Psoas muscle (tissue), 8 donors: ENCODE data around the gene AKIP1. TPM values are rescaled to one million over a fixed set of nuclear protein-coding genes. Genes with fewer than 3 reads are reported as not detected.

Experiments used
- ATAC-seq, 4 donors: fragments of 200-7000 bp; cut with Tn5 transposase; one replicate each; pipeline ENCODE4 v1.9.1; 2020; ENCODE audit warnings: moderate library complexity in 3 of 4, mild to moderate bottlenecking in 2 of 4
- DNase-seq, 2 donors: peaks; one replicate each; pipeline ENCODE4 v3.0.0-alpha.2; 2020
- H3K27ac ChIP-seq: fragments of 200-600 bp; one replicate; pipeline ENCODE4 v1.8.0; 2022
- H3K27me3 ChIP-seq, 3 donors: fragments of 200-600 bp in 1 of 3; one replicate each; pipeline versions ENCODE4 v1.6.1 to v1.8.0; 2013 to 2022; ENCODE audit warnings: low read length in 2 of 3, mild to moderate bottlenecking in 2 of 3, moderate library complexity in 1 of 3; ENCODE audit not compliant: insufficient read depth in 3 of 3
- H3K36me3 ChIP-seq, 2 donors: fragments of 200-600 bp in 1 of 2; one replicate each; pipeline versions ENCODE4 v1.6.1 to v1.8.0; 2013 to 2022; ENCODE audit warnings: low read depth in 1 of 2, mild to moderate bottlenecking in 1 of 2, moderate library complexity in 1 of 2; ENCODE audit not compliant: insufficient read depth in 1 of 2
- H3K4me1 ChIP-seq: fragments of 200-600 bp; one replicate; pipeline ENCODE4 v1.8.0; 2022
- H3K4me3 ChIP-seq: fragments of 200-600 bp; one replicate; pipeline ENCODE4 v1.8.0; 2022; ENCODE audit warnings: mild to moderate bottlenecking
- H3K9me3 ChIP-seq: fragments of 200-600 bp; one replicate; pipeline ENCODE4 v1.8.0; 2022
- CTCF ChIP-seq: fragments of 200-600 bp; IDR thresholded peaks from one replicate; pipeline ENCODE4 v1.8.0; 2022; ENCODE audit warnings: antibody characterized with exemption
- WGBS, 3 donors: extraction: QIAGEN DNeasy Blood & Tissue Kit; methylation state at CpG; one replicate each; pipeline versions ENCODE4 v1.1.6 to v1.1.7; 2013; 5-methylcytosine and 5-hydroxymethylcytosine counted together
- intact Hi-C, 2 donors: fragments of 100-400 bp; cut with DNase I; formaldehyde crosslinking; loops; one replicate each; pipeline versions ENCODE4 v1.11.0 to v1.14.2; 2022
- polyA plus RNA-seq, 3 donors: library from polyadenylated mRNA; stranded (reverse); fragments of 200-250 nt; gene quantifications; one replicate each; pipeline ENCODE4 v1.2.3, GENCODE V29; 2013
- total RNA-seq, 4 donors: library from RNA; stranded (reverse); fragmentation: NEBNext Ultra II Directional in 2 of 4; extraction: Animal tissue kit (Norgen Biotek cat#: 25700) in 2 of 4; gene quantifications; one replicate each; pipeline versions ENCODE4 v1.2.1 to v1.2.4, GENCODE V29; 2021 to 2023
- donor health status: healthy with polysubstance abuse.
- donor health status: DM: no; HTN: no; CAD: no; lungs with moderate emphysema.
- donor health status: Bipolar disorder and iron deficiency.
- donor health status: healthy.
- donor health status: DM: yes; HTN: yes; CAD: no.
- donor health status: DM: no; HTN: no; CAD: no.
- donor health status: DM: no; HTN: no; CAD: no.
- donor health status: DM: yes; HTN: yes; CAD: no.

The AKIP1 gene
- total and polyA plus RNA-seq, 7 donors: 11.3 to 30.2 (median 18.8) TPM

- TF ChIP-seq CTCF: no peak
Measured at GRCh38 chr11:8928981-8929615, 18.1 kb downstream of the AKIP1 start.

GRCh38 chr11:8930456-8931175 is 19.6 kb downstream of the AKIP1 start:
- H3K27me3 ChIP-seq: no peaks in the 10 kb centered on the region
- H3K4me3 ChIP-seq: no peak overlapping the region
- H3K27ac ChIP-seq: no peak overlapping the region
- H3K36me3 ChIP-seq: no peaks in the 10 kb centered on the region
- intact Hi-C loops: no loop called here
- no peak for TF ChIP-seq CTCF
- H3K9me3 ChIP-seq: no peaks in the 10 kb centered on the region
- DNase-seq (no peak), ATAC-seq (no peak)
- no peaks in the 10 kb centered on the region for H3K4me1 ChIP-seq
- WGBS, 3 donors: 88 to 93% (median 91%) methylated on average over 12 of the region's 12 CpGs

More at GRCh38 chr11:8928981-8929615, 18.1 kb downstream of the AKIP1 start:
- ATAC-seq (no peak), DNase-seq (no peak)
- intact Hi-C loops: no loop called here
- H3K27ac ChIP-seq: no peak overlapping the region
- peaks cover 0 to 7% of the 10 kb centered on the region in 2 donors for H3K36me3 ChIP-seq
- no peaks in the 10 kb centered on the region for H3K27me3 ChIP-seq
- 84 to 89% (median 86%) methylated on average over 9 of the region's 9 CpGs for WGBS, 3 donors
- no peak overlapping the region for H3K4me3 ChIP-seq
- no peaks in the 10 kb centered on the region for H3K9me3 ChIP-seq
- no peaks in the 10 kb centered on the region for H3K4me1 ChIP-seq

DNA sequence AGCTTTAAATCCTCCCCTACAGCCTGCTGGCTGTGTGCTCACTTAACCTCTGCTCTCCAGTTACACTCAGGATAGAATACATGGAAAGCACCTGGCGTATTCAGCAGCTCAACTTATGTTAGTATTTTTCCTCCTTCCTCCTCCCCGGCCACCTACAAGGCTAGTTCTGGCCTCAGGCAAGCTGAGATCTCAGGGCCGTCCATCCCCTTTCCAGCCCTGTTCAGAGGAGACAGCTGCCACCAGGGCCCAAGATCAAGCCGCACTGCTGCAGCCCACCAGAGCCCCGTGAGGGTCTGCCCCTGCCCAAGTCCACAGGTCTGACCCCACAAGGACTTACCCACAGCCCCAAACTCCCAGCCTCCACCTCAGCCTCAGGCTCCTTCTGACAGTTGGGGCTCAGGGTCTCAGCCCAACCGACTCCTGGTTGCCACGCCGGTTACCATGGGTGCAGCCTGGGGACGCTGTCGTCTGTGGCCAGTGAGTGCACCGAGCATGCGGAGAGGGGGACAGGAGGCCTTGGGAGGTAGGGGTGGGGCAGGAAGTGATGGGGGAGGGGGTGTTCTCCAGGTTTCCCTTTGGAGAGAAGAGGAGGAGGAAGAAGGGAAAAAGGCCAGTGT is 21.7 kb downstream of the AKIP1 start, which contains the start of gene C11orf16:
Gene C11orf16 (minus strand): TSS at position 384 of the 617 bp plus-strand sequence. CDS start 639 bp downstream, outside the sequence.
- no peak for DNase-seq
- Histone ChIP-seq H3K4me3 (no peak within 1 kb of the TSS), H3K27me3 (no peaks in the 10 kb centered on the region), H3K36me3 (no peaks in the 10 kb centered on the region), H3K4me1 (no peaks in the 10 kb centered on the region), H3K27ac (no peak within 1 kb of the TSS), H3K9me3 (no peaks in the 10 kb centered on the region)
- TF ChIP-seq CTCF: no peak
- 65 to 77% (median 72%) methylated on average over 11 to 12 of the region's 12 CpGs for WGBS, 3 donors
- intact Hi-C loops: no loop called here
- ATAC-seq: no peak

DNA sequence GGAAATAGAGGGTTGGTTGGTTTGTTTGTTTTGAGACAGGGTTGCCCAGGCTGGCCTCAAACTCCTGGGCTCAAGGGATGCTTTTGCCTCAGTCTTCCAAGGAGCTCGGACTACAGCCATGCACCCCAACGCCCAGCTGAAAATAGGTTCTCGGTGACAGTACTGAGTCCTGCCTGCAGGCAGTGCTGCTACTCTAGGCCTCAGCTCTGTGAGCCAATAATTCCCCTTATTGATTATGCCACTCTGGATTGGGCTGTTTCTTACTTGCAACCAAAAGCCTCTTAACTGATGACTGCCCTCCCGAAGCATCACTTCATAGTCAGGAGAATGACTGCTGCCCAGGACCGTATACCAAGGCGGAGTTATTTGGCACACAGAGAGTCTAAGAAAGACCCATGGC is 22.9 kb downstream of the AKIP1 start:
- H3K27ac ChIP-seq: no peak overlapping the region
- H3K4me1 ChIP-seq: no peaks in the 10 kb centered on the region
- no peaks in the 10 kb centered on the region for H3K9me3 ChIP-seq
- intact Hi-C loops: no loop called here
- no peak for TF ChIP-seq CTCF
- DNase-seq: no peak
- ATAC-seq: no peak
- no peaks in the 10 kb centered on the region for H3K36me3 ChIP-seq
- H3K4me3 ChIP-seq: no peak overlapping the region
- H3K27me3 ChIP-seq: no peaks in the 10 kb centered on the region
- WGBS, 3 donors: 86 to 91% (median 90%) methylated on average over 6 of the region's 6 CpGs
